ENCODE results near the gene LRRC1.

DNA sequence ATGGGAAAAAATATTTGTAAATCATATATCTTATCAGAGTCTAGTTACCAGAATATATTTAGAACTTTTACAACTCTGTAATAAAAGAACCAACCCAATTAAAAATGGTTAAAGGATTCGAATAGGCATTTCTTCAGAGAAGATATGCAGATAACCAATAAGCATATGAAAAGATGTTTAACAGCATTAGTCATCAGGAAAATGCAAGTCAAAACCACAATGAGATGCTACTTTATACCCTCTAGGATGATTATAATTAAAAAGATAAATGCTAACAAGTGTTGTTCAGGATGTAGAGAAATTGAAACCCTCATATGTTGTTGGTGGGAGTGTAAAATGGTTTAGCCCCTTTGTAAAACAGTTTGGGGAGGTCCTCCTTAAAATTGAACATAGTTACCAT, 94.1 kb downstream of the LRRC1 start:
- TF ChIP-seq, protein P1, sequence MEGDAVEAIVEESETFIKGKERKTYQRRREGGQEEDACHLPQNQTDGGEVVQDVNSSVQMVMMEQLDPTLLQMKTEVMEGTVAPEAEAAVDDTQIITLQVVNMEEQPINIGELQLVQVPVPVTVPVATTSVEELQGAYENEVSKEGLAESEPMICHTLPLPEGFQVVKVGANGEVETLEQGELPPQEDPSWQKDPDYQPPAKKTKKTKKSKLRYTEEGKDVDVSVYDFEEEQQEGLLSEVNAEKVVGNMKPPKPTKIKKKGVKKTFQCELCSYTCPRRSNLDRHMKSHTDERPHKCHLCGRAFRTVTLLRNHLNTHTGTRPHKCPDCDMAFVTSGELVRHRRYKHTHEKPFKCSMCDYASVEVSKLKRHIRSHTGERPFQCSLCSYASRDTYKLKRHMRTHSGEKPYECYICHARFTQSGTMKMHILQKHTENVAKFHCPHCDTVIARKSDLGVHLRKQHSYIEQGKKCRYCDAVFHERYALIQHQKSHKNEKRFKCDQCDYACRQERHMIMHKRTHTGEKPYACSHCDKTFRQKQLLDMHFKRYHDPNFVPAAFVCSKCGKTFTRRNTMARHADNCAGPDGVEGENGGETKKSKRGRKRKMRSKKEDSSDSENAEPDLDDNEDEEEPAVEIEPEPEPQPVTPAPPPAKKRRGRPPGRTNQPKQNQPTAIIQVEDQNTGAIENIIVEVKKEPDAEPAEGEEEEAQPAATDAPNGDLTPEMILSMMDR (IDR thresholded peaks at IDR 0.05) = no peak
- TF ChIP-seq POLR2A (IDR thresholded peaks at IDR 0.05) = no peak
